Activated CD4-positive, alpha-beta T cell treated with anti-CD3 and anti-CD28 coated beads, Interleukin-2, amount 10 ng/mL, durations not matched to agents 24 days and 14 days (primary cell): ENCODE measurements around the gene DAO. TPM values are rescaled to one million over a fixed set of nuclear protein-coding genes. Genes with fewer than 3 reads are reported as not detected.
A peak's percentile ranks its signal among the peaks of the same experiment; 100 is the strongest.

ENCODE experiments used
- DNase-seq: peaks from one replicate; pipeline ENCODE4 v3.0.0; 2022
- H3K27ac Mint-ChIP-seq: one replicate; pipeline ENCODE4 v1.8.0; 2022; ENCODE audit warnings: mild to moderate bottlenecking, mixed read lengths
- H3K27me3 Mint-ChIP-seq: one replicate; pipeline ENCODE4 v1.8.0; 2022; ENCODE audit warnings: mixed read lengths
- H3K36me3 Mint-ChIP-seq: one replicate; pipeline ENCODE4 v1.8.0; 2022; ENCODE audit warnings: low read depth, mild to moderate bottlenecking, mixed read lengths
- H3K4me1 Mint-ChIP-seq: one replicate; pipeline ENCODE4 v1.8.0; 2021; ENCODE audit warnings: mixed read lengths
- H3K4me3 Mint-ChIP-seq: one replicate; pipeline ENCODE4 v1.8.0; 2022; ENCODE audit warnings: mild to moderate bottlenecking, moderate library complexity, mixed read lengths
- H3K9me3 Mint-ChIP-seq: one replicate; pipeline ENCODE4 v1.8.0; 2021; ENCODE audit warnings: mixed read lengths
- intact Hi-C: fragments of 100-400 bp; cut with micrococcal nuclease; formaldehyde crosslinking; loops from one replicate; pipeline ENCODE4 v1.15.1; 2023
- total RNA-seq: library from RNA; stranded (reverse); gene quantifications from 2 replicates; pipeline ENCODE4 v1.2.3, GENCODE V29; 2022

DAO gene
- total RNA-seq, 1 donor from 2014 or later: not detected

DNA sequence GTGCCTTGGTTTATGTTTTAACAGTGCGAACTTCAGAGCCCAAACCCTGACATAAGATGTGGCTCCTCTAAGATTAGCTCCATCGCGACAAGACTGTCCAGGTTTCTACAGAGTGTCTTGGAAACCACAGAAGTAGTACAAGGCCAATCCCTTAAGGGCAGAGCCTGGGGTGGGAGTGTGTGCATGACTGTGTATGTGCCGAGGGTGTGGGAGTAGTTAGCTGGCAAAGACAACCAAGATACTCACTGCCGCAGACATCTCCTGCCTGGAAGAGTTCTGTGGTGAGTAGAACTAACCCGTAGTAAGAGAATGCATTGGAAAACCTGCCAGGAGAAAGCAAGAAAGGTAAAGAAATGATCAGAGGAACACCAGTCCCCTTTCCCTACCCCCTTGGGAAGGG lies 54.1 kb downstream of the DAO start:
- Mint-ChIP-seq H3K9me3 (no peaks in the 10 kb centered on the region), H3K27ac (no peak overlapping the region), H3K4me3 (no peak overlapping the region), H3K36me3 (no peaks in the 10 kb centered on the region), H3K4me1 (no peaks in the 10 kb centered on the region), H3K27me3 (peaks cover 7% of the 10 kb centered on the region)
- intact Hi-C loops: no loop called here
- no peak for DNase-seq

DNA sequence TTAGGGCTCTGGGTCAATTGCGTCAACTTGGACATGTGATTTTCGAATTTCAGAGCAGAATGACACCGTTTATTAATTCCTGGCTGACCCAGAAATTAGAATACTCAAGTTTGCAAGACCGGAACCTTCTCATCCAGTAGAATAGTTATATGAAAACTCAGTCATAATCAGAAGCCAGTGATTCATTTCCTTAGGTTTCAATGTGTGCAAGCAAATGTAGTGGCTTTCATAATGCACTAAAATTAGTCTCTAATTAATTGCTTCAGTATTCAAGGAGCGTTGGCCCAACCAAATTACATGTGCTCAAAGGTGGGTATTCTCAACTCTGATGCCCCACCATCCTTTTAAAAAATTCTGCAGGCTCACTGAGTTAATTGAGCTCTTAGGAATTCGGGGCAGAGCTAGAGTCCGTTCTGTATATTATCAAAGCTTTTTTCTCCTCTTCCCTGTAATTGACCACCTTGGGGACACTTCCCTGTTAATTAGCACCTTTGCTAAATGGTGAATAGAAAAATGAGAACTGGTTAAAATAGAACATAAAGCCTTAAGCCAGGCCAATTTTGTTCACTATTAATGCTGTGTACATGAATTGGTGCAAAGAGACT lies 55.4 kb downstream of the DAO start:
- no peaks in the 10 kb centered on the region for H3K9me3 Mint-ChIP-seq
- H3K27me3 Mint-ChIP-seq: peaks cover 3% of the 10 kb centered on the region
- no peak overlapping the region for H3K4me3 Mint-ChIP-seq
- no peak for DNase-seq
- no peak overlapping the region for H3K27ac Mint-ChIP-seq
- no peaks in the 10 kb centered on the region for H3K36me3 Mint-ChIP-seq
- no peaks in the 10 kb centered on the region for H3K4me1 Mint-ChIP-seq
- intact Hi-C loops: no loop called here

- no peaks in the 10 kb centered on the region for H3K4me1 Mint-ChIP-seq
- H3K27me3 Mint-ChIP-seq: no peaks in the 10 kb centered on the region
- no peaks in the 10 kb centered on the region for H3K9me3 Mint-ChIP-seq
- H3K27ac Mint-ChIP-seq: no peak overlapping the region
- no peak overlapping the region for H3K4me3 Mint-ChIP-seq
- H3K36me3 Mint-ChIP-seq: no peaks in the 10 kb centered on the region
- no peak for DNase-seq
- intact Hi-C loops: no loop called here
Measured at GRCh38 chr12:108938247-108938924, 58.5 kb downstream of the DAO start.

DNA sequence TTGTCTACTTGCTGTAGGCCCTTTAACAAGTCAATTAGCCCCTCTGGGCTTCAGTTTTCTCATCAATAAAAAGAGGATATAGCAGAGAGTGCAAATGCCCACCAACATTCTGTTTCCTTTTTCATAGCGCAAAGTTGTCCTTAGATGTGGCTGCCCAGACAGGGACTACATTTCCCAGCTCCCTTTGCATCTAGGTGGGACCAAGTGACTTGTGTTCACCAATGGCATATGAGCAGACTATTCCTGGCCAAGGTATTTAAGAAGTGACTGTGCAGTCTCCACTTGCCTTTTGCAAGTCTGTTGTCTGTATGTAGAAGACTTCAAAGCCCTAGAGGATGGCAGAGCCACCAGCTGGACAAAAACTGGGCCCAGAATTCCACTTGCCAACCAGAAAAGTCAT lies 59.7 kb downstream of the DAO start:
- Mint-ChIP-seq H3K9me3 (no peaks in the 10 kb centered on the region), H3K27me3 (no peaks in the 10 kb centered on the region), H3K27ac (no peak overlapping the region), H3K4me1 (no peaks in the 10 kb centered on the region), H3K36me3 (no peaks in the 10 kb centered on the region), H3K4me3 (no peak overlapping the region)
- intact Hi-C loops: no loop called here
- DNase-seq: peak; percentile 66

DNA sequence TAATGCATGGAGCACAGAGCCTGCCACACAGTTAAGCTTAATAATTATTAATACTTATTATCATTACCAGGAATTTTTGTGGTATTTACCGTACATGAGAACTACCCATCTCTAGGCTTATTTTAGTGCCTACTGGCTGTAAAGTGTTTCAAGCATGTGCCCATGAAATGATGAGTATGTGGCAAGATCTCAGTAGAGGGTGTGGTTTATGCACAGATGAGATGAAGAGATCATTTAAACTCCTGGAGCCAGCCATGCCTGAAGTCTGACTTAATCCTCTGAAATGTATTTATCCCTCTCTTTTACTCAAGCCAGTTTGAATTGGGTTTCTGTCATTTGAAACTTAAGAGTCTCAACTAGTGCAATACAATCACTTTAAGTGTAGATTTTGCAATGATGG lies 60.2 kb downstream of the DAO start:
- Mint-ChIP-seq H3K4me1 (no peaks in the 10 kb centered on the region), H3K27ac (no peak overlapping the region), H3K9me3 (no peaks in the 10 kb centered on the region), H3K36me3 (no peaks in the 10 kb centered on the region), H3K27me3 (no peaks in the 10 kb centered on the region), H3K4me3 (no peak overlapping the region)
- intact Hi-C loops: no loop called here
- no peak for DNase-seq

DNA sequence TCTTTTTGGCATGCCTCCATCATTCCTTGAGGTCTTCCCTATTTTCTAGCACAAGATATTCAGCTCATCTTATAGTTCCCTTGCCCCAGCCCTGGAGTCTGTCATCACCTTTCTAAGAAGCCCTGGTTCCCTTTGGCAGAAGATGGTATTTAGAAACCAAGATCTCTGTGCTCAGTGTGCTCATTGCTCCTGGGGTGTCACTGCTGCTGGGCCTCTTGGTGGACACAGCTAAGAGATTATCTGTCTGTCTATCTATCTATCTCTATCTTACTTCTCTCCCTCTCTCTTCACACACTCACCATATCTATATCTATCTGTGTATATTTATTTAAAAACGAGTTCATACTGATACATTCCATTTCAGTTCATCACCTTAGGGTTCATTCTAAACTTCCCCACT lies 67.2 kb downstream of the DAO start:
- peaks cover 12% of the 10 kb centered on the region for H3K27me3 Mint-ChIP-seq
- intact Hi-C loops: no loop called here
- DNase-seq: no peak
- H3K4me1 Mint-ChIP-seq: no peaks in the 10 kb centered on the region
- H3K4me3 Mint-ChIP-seq: no peak overlapping the region
- no peak overlapping the region for H3K27ac Mint-ChIP-seq
- no peaks in the 10 kb centered on the region for H3K9me3 Mint-ChIP-seq
- no peaks in the 10 kb centered on the region for H3K36me3 Mint-ChIP-seq

DNA sequence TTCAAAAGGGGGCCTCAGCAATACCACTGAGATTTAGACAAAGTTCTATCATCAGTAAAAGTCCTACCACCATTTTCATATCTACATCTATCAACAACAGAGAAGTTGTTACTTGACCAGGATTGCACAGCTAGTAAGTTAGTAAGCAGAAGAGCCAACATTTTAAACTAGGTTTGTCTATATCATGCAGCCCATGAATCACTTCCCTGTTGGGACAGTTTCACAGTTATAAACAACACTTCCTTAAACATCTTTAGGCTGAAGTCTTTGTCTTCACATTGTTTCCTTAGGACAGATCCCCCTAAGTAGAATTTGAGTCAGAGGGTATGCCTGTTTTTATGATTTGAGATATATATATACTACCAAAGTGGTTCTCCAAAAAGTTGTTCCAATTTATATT lies 68.5 kb downstream of the DAO start:
- Mint-ChIP-seq H3K4me3 (no peak overlapping the region), H3K9me3 (no peaks in the 10 kb centered on the region), H3K27ac (no peak overlapping the region), H3K27me3 (peaks cover 12% of the 10 kb centered on the region), H3K4me1 (no peaks in the 10 kb centered on the region), H3K36me3 (no peaks in the 10 kb centered on the region)
- no peak for DNase-seq
- intact Hi-C loops: no loop called here

GRCh38 chr12:108949976-108950375 lies 70.1 kb downstream of the DAO start:
- intact Hi-C loops: loop anchor here (2.0 to 10.0 kb wide), 3 partner anchors 125 to 388 kb away; partner anchors contain the start of genes ALKBH2, ISCU and SART3

More at GRCh38 chr12:108949976-108950375, 70.1 kb downstream of the DAO start:
- Mint-ChIP-seq H3K4me1 (no peaks in the 10 kb centered on the region), H3K9me3 (no peaks in the 10 kb centered on the region), H3K27ac (no peak overlapping the region), H3K4me3 (no peak overlapping the region), H3K36me3 (no peaks in the 10 kb centered on the region), H3K27me3 (peaks cover 14% of the 10 kb centered on the region)
- no peak for DNase-seq

Other genes with a start within 250 kb of the DAO start
- 47.4 and 49.4 TPM in 2 replicates for gene SELPLG, start 246.2 kb upstream of the DAO start, total RNA-seq
- 64.6 and 70.1 TPM in 2 replicates for gene CORO1C, start 148.6 kb upstream of the DAO start, total RNA-seq
- 27.2 and 31.5 TPM in 2 replicates for gene SSH1, start 22.5 kb upstream of the DAO start, total RNA-seq
- not detected in 2 replicates for gene SVOP, start 141.0 kb downstream of the DAO start, total RNA-seq
- gene USP30, start 172.5 kb downstream of the DAO start, total RNA-seq: 6.6 and 6.9 TPM in 2 replicates
- gene ALKBH2, start 213.4 kb downstream of the DAO start, total RNA-seq: 44.8 and 46.2 TPM in 2 replicates
- gene UNG, start 217.5 kb downstream of the DAO start, total RNA-seq: 103 and 105 TPM in 2 replicates
- 5.8 and 5.9 TPM in 2 replicates for gene ACACB, start 236.5 kb downstream of the DAO start, total RNA-seq